HG02840 (cell line): ENCODE measurements around the gene MDM2.
"Not testable (repeated sequence)": the region's sequence is repeated elsewhere in the genome, so short reads cannot be mapped to it uniquely, and the experiment has no call there.

Experiments used
- ATAC-seq: cut with Tn5 transposase; IDR thresholded peaks from one replicate; pipeline ENCODE4 v1.9.1; 2021; ENCODE audit warnings: mild to moderate bottlenecking, moderate library complexity, moderate number of reproducible peaks; ENCODE audit not compliant: unreplicated experiment, low FRiP score

The MDM2 gene

GRCh38 chr12:68804657-68805591 lies 3.1 kb upstream of the MDM2 start:
- ATAC-seq: no peak

GRCh38 chr12:68805592-68806120 lies 2.3 kb upstream of the MDM2 start:
- ATAC-seq: no peak

GRCh38 chr12:68806488-68807237 lies 1.3 kb upstream of the MDM2 start:
- ATAC-seq: no peak

- ATAC-seq: not testable (repeated sequence)
Measured at GRCh38 chr12:68807274-68807575, 752 bp upstream of the MDM2 start.

- peak; percentile 53 for ATAC-seq
Measured at GRCh38 chr12:68808388-68809189, 612 bp downstream of the MDM2 start.

- no peak for ATAC-seq
Measured at GRCh38 chr12:68809190-68810026, 1.4 kb downstream of the MDM2 start.

GRCh38 chr12:68810027-68810389 lies 2.0 kb downstream of the MDM2 start:
- not testable (repeated sequence) for ATAC-seq

GRCh38 chr12:68811573-68811972 lies 3.6 kb downstream of the MDM2 start:
- not testable (repeated sequence) for ATAC-seq

- no peak for ATAC-seq
Measured at GRCh38 chr12:68812553-68813241, 4.7 kb downstream of the MDM2 start.

GRCh38 chr12:68813242-68813593 lies 5.2 kb downstream of the MDM2 start:
- no peak for ATAC-seq

- no peak for ATAC-seq
Measured at GRCh38 chr12:68814490-68815231, 6.7 kb downstream of the MDM2 start.

GRCh38 chr12:68815232-68815927 lies 7.4 kb downstream of the MDM2 start:
- ATAC-seq: no peak

GRCh38 chr12:68815928-68816800 lies 8.2 kb downstream of the MDM2 start:
- ATAC-seq: no peak

- not testable (repeated sequence) for ATAC-seq
Measured at GRCh38 chr12:68819481-68819880, 11.5 kb downstream of the MDM2 start.

GRCh38 chr12:68821357-68822188 lies 13.6 kb downstream of the MDM2 start:
- no peak for ATAC-seq

- ATAC-seq: no peak
Measured at GRCh38 chr12:68823696-68824095, 15.7 kb downstream of the MDM2 start.
